ENCODE measurements around the gene NEB. TPM values are rescaled to one million over a fixed set of nuclear protein-coding genes. Genes with fewer than 3 reads are reported as not detected.

NEB gene
- total and polyA plus RNA-seq, 7 donors, result 796 to 7,790 (median 2,020) TPM

- WGBS, 3 donors, result 91 to 100% (median 94%) methylated on average over 2 of the region's 2 CpGs
- peaks cover 72% of the 10 kb centered on the region for H3K4me1 ChIP-seq
- H3K27ac ChIP-seq, result peak overlapping the region; percentile 93
- no peak for TF ChIP-seq CTCF (IDR thresholded peaks at IDR 0.05)
- no peaks in the 10 kb centered on the region for H3K9me3 ChIP-seq
- ATAC-seq (peak; percentile 4 to 15 (median 10)), DNase-seq (no peak)
- no peak overlapping the region for H3K4me3 ChIP-seq
- peaks cover 4 to 100% of the 10 kb centered on the region in 2 donors for H3K36me3 ChIP-seq (ENCODE audit: insufficient read depth in 1 of 2, low read depth in 1 of 2)
- intact Hi-C loops (cut with DNase I), result loop anchor here in 1 of 2 donors (5.0 to 10.0 kb wide), 2 partner anchors 69 to 107 kb away; partner anchors contain the start of gene ARL5A
- H3K27me3 ChIP-seq (ENCODE audit: insufficient read depth in 3 of 3, low read length in 2 of 3), result no peaks in the 10 kb centered on the region
Measured at GRCh38 chr2:151718247-151718646, 16.0 kb downstream of the NEB start.

- Histone ChIP-seq H3K27me3 (ENCODE audit: insufficient read depth in 3 of 3, low read length in 2 of 3) (no peaks in the 10 kb centered on the region), H3K4me1 (peaks cover 73% of the 10 kb centered on the region), H3K36me3 (ENCODE audit: insufficient read depth in 1 of 2, low read depth in 1 of 2) (peaks cover 5 to 100% of the 10 kb centered on the region in 2 donors), H3K4me3 (no peak overlapping the region), H3K27ac (peak overlapping the region; percentile 93), H3K9me3 (no peaks in the 10 kb centered on the region)
- no peak for TF ChIP-seq CTCF (IDR thresholded peaks at IDR 0.05)
- DNase-seq, result no peak
- 40 to 72% (median 53%) methylated on average over 2 of the region's 2 CpGs for WGBS, 3 donors
- peak in 1 of 4 donors; percentile 18 for ATAC-seq
- intact Hi-C loops (cut with DNase I), result loop anchor here in 1 of 2 donors (5.0 to 10.0 kb wide), 2 partner anchors 71 to 108 kb away; partner anchors contain the start of gene ARL5A
Measured at GRCh38 chr2:151716721-151717120, 17.6 kb downstream of the NEB start.

- Histone ChIP-seq H3K27me3 (ENCODE audit: insufficient read depth in 3 of 3, low read length in 2 of 3) (no peaks in the 10 kb centered on the region), H3K9me3 (no peaks in the 10 kb centered on the region), H3K27ac (peak overlapping the region; percentile 93), H3K4me1 (peaks cover 83% of the 10 kb centered on the region), H3K36me3 (ENCODE audit: insufficient read depth in 1 of 2, low read depth in 1 of 2) (peaks cover 5 to 100% of the 10 kb centered on the region in 2 donors), H3K4me3 (no peak overlapping the region)
- DNase-seq (no peak), ATAC-seq (no peak)
- WGBS, 3 donors, result 65 to 73% (median 67%) methylated on average over 2 of the region's 2 CpGs
- intact Hi-C loops (cut with DNase I), result loop anchor here (5.0 to 10.0 kb wide), 2 partner anchors 79 to 111 kb away; partner anchors contain the start of gene ARL5A (in 1 of the 2)
- TF ChIP-seq CTCF (IDR thresholded peaks at IDR 0.05), result no peak
Measured at GRCh38 chr2:151713291-151713903, 20.9 kb downstream of the NEB start.

- H3K27ac ChIP-seq, result peak overlapping the region; percentile 93
- TF ChIP-seq CTCF (IDR thresholded peaks at IDR 0.05), result no peak
- DNase-seq (no peak), ATAC-seq (peak; percentile 4 to 49 (median 33))
- H3K4me3 ChIP-seq, result no peak overlapping the region
- intact Hi-C loops (cut with DNase I), result loop anchor here (5.0 to 10.0 kb wide), 2 partner anchors 81 to 114 kb away; partner anchors contain the start of gene ARL5A (in 1 of the 2)
- H3K9me3 ChIP-seq, result no peaks in the 10 kb centered on the region
- H3K36me3 ChIP-seq (ENCODE audit: insufficient read depth in 1 of 2, low read depth in 1 of 2), result peaks cover 5 to 100% of the 10 kb centered on the region in 2 donors
- H3K27me3 ChIP-seq (ENCODE audit: insufficient read depth in 3 of 3, low read length in 2 of 3), result no peaks in the 10 kb centered on the region
- H3K4me1 ChIP-seq, result peaks cover 76% of the 10 kb centered on the region
- 42 to 71% (median 43%) methylated on average over 1 of the region's 1 CpG for WGBS, 3 donors
Measured at GRCh38 chr2:151711025-151711424, 23.3 kb downstream of the NEB start.

All from psoas muscle (tissue), 8 donors.